Epithelial cell of esophagus (primary cell): ENCODE measurements around the gene NMT1.

Experiments used
- DNase-seq: peaks from one replicate; pipeline ENCODE4 v3.0.0; 2010; ENCODE audit warnings: low read depth
- H3K4me3 ChIP-seq: 2 replicates; pipeline ENCODE4 v1.5.1; 2011; ENCODE audit warnings: mild to moderate bottlenecking, low read length, control low read depth
- TF ChIP-seq, protein P1 (sequence below): IDR thresholded peaks from 2 replicates; pipeline ENCODE4 v1.5.1; 2011; ENCODE audit warnings: low read depth, mild to moderate bottlenecking, low read length, control low read depth, inconsistent platforms; ENCODE audit not compliant: insufficient read depth; ENCODE audit errors: missing control alignments

The NMT1 gene

GRCh38 chr17:45127207-45127547 lies 66.1 kb downstream of the NMT1 start:
- H3K4me3 ChIP-seq: no peak overlapping the region
- no peak for DNase-seq

GRCh38 chr17:45127548-45128300 lies 66.6 kb downstream of the NMT1 start:
- TF ChIP-seq, protein P1, sequence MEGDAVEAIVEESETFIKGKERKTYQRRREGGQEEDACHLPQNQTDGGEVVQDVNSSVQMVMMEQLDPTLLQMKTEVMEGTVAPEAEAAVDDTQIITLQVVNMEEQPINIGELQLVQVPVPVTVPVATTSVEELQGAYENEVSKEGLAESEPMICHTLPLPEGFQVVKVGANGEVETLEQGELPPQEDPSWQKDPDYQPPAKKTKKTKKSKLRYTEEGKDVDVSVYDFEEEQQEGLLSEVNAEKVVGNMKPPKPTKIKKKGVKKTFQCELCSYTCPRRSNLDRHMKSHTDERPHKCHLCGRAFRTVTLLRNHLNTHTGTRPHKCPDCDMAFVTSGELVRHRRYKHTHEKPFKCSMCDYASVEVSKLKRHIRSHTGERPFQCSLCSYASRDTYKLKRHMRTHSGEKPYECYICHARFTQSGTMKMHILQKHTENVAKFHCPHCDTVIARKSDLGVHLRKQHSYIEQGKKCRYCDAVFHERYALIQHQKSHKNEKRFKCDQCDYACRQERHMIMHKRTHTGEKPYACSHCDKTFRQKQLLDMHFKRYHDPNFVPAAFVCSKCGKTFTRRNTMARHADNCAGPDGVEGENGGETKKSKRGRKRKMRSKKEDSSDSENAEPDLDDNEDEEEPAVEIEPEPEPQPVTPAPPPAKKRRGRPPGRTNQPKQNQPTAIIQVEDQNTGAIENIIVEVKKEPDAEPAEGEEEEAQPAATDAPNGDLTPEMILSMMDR: no peak
- H3K4me3 ChIP-seq: no peak overlapping the region
- peak; percentile 62 for DNase-seq

More at GRCh38 chr17:45127207-45127547, 66.1 kb downstream of the NMT1 start:
- TF ChIP-seq, protein P1: no peak

DNA sequence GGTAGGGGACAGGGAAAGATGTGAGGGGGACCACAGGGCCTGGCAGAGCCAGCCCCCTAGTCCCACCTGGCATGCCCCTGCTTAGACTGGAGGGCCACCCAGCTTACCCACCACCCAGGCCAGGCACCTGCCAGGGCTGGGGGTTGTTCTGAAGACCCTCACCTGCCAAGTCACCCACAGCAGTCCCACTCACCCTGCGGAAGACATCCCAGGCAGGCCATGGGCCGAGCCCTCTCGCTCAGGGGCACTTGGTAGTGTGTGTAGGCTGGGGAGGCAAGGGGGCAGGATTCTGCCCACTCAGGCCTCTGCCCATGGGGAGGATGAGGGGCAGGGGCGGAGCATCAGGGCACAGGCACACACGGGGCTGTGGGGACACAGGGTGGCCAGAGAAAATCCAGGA lies 67.2 kb downstream of the NMT1 start:
- H3K4me3 ChIP-seq: no peak overlapping the region
- TF ChIP-seq, protein P1: no peak
- DNase-seq: no peak

- TF ChIP-seq, protein P1: no peak
- no peak overlapping the region for H3K4me3 ChIP-seq
Observed at GRCh38 chr17:45128989-45129388, 67.9 kb downstream of the NMT1 start.

DNA sequence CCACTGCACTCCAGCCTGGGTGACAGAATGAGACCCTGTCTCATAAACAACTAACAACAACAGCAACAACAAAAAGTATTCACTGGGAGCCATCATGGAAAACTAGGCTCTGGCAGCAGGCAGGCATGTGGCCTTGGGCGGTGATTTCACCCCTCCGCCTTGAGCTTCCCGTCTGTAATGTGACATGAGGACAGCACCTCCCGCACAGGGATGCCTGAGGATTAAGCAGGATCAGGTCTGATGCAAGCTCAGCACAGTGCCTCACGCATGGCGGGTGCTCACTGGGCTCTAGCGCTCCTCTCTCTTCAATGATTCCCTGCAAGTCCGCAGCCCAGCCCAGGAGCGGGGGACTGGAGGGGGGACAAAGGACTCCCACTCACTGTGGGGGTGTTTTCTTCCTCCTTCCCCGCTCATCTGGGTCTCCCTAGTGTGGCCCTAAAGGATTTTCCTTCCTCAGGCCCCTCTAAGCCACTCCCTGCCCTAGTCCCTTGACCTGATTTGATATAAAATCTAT lies 68.4 kb downstream of the NMT1 start:
- no peak overlapping the region for H3K4me3 ChIP-seq
- peak; percentile 47 for DNase-seq
- TF ChIP-seq, protein P1: no peak

More at GRCh38 chr17:45128989-45129388, 67.9 kb downstream of the NMT1 start:
- DNase-seq: no peak

DNA sequence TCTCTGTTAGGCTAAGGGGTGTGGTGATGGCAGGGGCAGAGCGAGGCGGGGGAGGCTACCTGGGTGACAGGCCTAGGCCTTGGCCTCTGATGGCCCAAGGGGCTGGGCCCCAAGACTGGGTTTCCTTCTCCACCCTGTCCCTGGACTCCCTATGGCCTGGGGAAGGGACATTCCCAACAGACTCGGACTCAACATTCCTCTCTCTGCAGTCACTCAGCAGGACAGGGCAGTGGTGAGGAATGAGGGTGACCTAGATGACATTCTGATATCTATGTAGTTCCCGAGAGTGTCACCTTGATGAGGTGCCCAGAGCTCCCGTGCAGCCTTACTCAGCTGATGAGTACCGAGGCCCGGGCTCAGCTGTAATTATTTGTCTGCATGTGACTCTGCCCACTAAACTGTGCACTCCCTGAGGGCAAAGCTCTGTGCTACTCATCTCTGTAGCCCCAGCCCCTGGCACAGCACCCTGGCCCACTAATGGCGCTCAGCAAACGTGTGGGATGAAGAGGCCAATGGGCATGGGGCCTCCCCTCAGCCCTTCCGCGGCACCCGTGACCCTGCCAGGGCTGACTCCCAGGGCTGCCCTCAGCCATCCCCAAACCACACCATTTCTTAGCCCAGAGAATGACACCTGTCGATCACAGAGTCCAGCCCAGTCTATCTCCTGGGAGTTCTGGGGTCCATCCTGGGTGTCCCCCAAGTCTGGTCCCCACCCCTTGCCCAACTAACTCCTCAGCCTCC lies 69.0 kb downstream of the NMT1 start:
- H3K4me3 ChIP-seq: no peak overlapping the region
- TF ChIP-seq, protein P1: no peak
- peak; percentile 56 for DNase-seq
